PFSK-1 (cell line): ENCODE results near the gene RORB.

Experiments used
- REST ChIP-seq, 2 experiments: IDR thresholded peaks; 2 replicates each; pipeline versions ENCODE4 v1.6.1 to v1.8.0; 2011 to 2012; ENCODE audit warnings: low read depth in 2 of 2, low read length in 2 of 2, control low read depth in 1 of 2, inconsistent platforms in 1 of 2, mild to moderate bottlenecking in 1 of 2, moderate library complexity in 1 of 2; ENCODE audit not compliant: insufficient read depth in 1 of 2
- SIN3A ChIP-seq: IDR thresholded peaks from 2 replicates; pipeline ENCODE4 v1.6.1; 2012; ENCODE audit warnings: mild to moderate bottlenecking, low read length, moderate library complexity, borderline replicate concordance; ENCODE audit not compliant: insufficient read depth

GRCh38 chr9:74557571-74557970 lies 60.4 kb downstream of the RORB start:
- no peak for TF ChIP-seq SIN3A
- TF ChIP-seq REST (IDR thresholded peaks at IDR 0.05; ENCODE audit: insufficient read depth in 1 of 2, low read depth in 2 of 2, low read length in 2 of 2), result no peak
